Inferior parietal cortex (tissue), 1 donor: ENCODE results near the gene CCNG1.

ENCODE experiments used
- DNase-seq: peaks from one replicate; pipeline ENCODE4 v3.0.0-alpha.2; 2016; ENCODE audit errors: extremely low spot score

The CCNG1 gene

DNA sequence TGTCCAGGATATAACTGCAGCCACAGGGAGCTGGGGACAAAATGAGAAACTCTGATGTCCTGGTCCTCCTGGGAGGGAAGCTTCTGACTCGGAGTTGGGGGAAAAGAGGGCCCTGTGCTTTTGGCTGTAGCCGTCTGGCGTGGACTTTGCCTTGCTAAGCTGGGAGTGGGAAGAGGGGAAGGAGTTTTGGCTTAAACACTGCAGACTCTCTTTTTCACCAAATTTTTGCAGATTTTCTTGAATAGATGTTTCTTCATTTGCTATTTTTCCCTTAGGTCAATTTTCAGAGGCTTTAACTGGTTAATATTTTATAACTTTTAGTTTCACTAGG lies 52.3 kb downstream of the CCNG1 start:
- no peak for DNase-seq
